ENCODE results near the gene ACSS1. TPM values are rescaled to one million over a fixed set of nuclear protein-coding genes. Genes with fewer than 3 reads are reported as not detected.

The ACSS1 gene
- polyA plus RNA-seq, 1 experiment: 1.1 TPM

GRCh38 chr20:25061821-25062530, 4.0 kb upstream of the ACSS1 start:
- DNase-seq (ENCODE audit: low read depth, low spot score): no peak
- Histone ChIP-seq H3K27me3 (ENCODE audit: control insufficient read depth, insufficient read depth, low read length) (peaks cover 63% of the 10 kb centered on the region), H3K27ac (ENCODE audit: low read depth, low read length) (no peak overlapping the region), H3K9me3 (ENCODE audit: control insufficient read depth, insufficient read depth, low read length) (peaks cover 3% of the 10 kb centered on the region; the same call in 1 of the 2 replicates), H3K4me3 (ENCODE audit: low read depth, low read length) (no peak overlapping the region)
- POLR2A ChIA-PET: no interaction called here
- CTCF ChIA-PET: interaction anchor here (0.9 to 8.7 kb wide), 2 partner anchors 9 to 65 kb away, joined by 3 to 147 read pairs; no protein-coding TSS in a partner anchor
- TF ChIP-seq, protein P1, sequence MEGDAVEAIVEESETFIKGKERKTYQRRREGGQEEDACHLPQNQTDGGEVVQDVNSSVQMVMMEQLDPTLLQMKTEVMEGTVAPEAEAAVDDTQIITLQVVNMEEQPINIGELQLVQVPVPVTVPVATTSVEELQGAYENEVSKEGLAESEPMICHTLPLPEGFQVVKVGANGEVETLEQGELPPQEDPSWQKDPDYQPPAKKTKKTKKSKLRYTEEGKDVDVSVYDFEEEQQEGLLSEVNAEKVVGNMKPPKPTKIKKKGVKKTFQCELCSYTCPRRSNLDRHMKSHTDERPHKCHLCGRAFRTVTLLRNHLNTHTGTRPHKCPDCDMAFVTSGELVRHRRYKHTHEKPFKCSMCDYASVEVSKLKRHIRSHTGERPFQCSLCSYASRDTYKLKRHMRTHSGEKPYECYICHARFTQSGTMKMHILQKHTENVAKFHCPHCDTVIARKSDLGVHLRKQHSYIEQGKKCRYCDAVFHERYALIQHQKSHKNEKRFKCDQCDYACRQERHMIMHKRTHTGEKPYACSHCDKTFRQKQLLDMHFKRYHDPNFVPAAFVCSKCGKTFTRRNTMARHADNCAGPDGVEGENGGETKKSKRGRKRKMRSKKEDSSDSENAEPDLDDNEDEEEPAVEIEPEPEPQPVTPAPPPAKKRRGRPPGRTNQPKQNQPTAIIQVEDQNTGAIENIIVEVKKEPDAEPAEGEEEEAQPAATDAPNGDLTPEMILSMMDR (IDR thresholded peaks at IDR 0.05; ENCODE audit: low read depth, low read length): no peak

DNA sequence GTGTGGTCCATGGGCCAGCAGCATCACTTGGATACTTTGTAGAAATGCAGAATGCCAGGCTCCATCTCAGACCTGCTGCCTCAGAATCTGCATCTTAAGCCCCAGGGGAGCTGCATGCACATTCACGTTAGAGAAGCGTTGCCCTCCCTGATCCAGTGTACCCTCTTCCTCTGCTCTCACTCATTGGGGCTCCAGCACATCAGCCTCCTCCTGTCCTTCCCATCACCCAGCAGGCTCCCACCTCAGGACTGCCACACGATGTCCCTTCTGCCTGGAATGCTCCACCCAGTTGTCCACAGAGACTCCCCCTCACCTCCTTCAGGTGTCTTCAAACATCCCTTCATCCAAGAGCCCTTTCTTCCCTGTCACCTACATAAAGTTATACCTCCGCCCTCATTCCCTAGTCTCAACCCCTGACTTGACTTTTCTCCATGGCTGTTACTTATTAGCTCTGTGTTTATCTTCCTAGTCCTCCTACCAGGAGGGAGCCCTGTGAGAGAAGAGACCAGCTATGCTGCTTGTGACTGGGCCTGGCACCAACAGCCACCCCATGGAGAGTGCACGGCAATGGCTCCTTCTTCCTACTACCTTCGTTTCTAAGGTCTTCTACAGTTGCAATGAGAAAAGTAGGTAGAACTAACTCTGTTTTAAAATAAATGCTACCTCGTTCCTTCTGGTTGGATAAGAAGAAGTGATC, 3.3 kb upstream of the ACSS1 start:
- TF ChIP-seq, protein P1 (IDR thresholded peaks at IDR 0.05; ENCODE audit: low read depth, low read length): no peak
- no peak for DNase-seq (ENCODE audit: low read depth, low spot score)
- CTCF ChIA-PET: interaction anchor here (8.7 kb wide), 1 partner anchor 64 kb away, joined by 147 read pairs; no protein-coding TSS in a partner anchor

GRCh38 chr20:25059866-25060465, 2.0 kb upstream of the ACSS1 start:
- ChIA-PET CTCF (interaction anchor here (8.7 kb wide), 1 partner anchor 63 kb away, joined by 147 read pairs; no protein-coding TSS in a partner anchor), POLR2A (no interaction called here)
- Histone ChIP-seq H3K27ac (ENCODE audit: low read depth, low read length) (no peak overlapping the region), H3K4me3 (ENCODE audit: low read depth, low read length) (no peak overlapping the region), H3K27me3 (ENCODE audit: control insufficient read depth, insufficient read depth, low read length) (peaks cover 61% of the 10 kb centered on the region), H3K9me3 (ENCODE audit: control insufficient read depth, insufficient read depth, low read length) (peaks cover 3% of the 10 kb centered on the region; the same call in 1 of the 2 replicates)
- TF ChIP-seq, protein P1 (IDR thresholded peaks at IDR 0.05; ENCODE audit: low read depth, low read length): no peak
- no peak for DNase-seq (ENCODE audit: low read depth, low spot score)

More for the DNA sequence above, 3.3 kb upstream of the ACSS1 start:
- Histone ChIP-seq H3K4me3 (ENCODE audit: low read depth, low read length) (no peak overlapping the region), H3K27me3 (ENCODE audit: control insufficient read depth, insufficient read depth, low read length) (peaks cover 65% of the 10 kb centered on the region), H3K27ac (ENCODE audit: low read depth, low read length) (no peak overlapping the region), H3K9me3 (ENCODE audit: control insufficient read depth, insufficient read depth, low read length) (peaks cover 3% of the 10 kb centered on the region; the same call in 1 of the 2 replicates)
- POLR2A ChIA-PET: no interaction called here

- no peak for DNase-seq (ENCODE audit: low read depth, low spot score)
- TF ChIP-seq, protein P1 (IDR thresholded peaks at IDR 0.05; ENCODE audit: low read depth, low read length): no peak
- CTCF ChIA-PET: interaction anchor here (8.7 kb wide), 1 partner anchor 62 kb away, joined by 147 read pairs; no protein-coding TSS in a partner anchor
- peaks cover 3% of the 10 kb centered on the region; the same call in 1 of the 2 replicates for H3K9me3 ChIP-seq (ENCODE audit: control insufficient read depth, insufficient read depth, low read length)
- H3K4me3 ChIP-seq (ENCODE audit: low read depth, low read length): peak overlapping the region; percentile 64
- no peak overlapping the region for H3K27ac ChIP-seq (ENCODE audit: low read depth, low read length)
- POLR2A ChIA-PET: interaction anchor here (0.6 kb wide), 1 partner anchor 73 kb away, joined by 3 read pairs; no protein-coding TSS in a partner anchor
- H3K27me3 ChIP-seq (ENCODE audit: control insufficient read depth, insufficient read depth, low read length): peaks cover 53% of the 10 kb centered on the region
Observed at GRCh38 chr20:25058847-25059810, 1.2 kb upstream of the ACSS1 start.

Measured in AG04450 (cell line).